ENCODE results near the gene PDHA1.
A peak's percentile ranks its signal among the peaks of the same experiment; 100 is the strongest.

Gene PDHA1

DNA sequence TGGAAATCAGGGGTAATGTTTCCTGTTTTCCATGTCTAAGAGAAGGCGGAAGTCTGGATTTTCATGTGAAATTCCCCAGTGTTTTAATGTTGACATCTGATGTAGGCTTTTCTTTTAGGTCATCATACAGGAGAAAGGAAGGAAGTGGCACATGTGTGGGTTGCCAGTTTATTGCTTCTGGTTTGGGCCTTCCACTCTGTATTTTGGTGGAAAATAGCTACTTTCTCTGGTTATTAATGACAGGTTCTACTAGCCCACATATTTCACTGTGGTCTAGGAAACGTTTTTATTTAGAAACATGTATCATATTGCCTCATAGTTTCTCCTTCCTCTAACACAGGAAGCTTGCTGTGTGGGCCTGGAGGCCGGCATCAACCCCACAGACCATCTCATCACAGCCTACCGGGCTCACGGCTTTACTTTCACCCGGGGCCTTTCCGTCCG lies 7.2 kb downstream of the PDHA1 start:
- H3K4me3 ChIP-seq (ENCODE audit: low read depth in 1 of 2, low read length in 2 of 2) = no peak overlapping the region
- H3K4me1 ChIP-seq (ENCODE audit: control insufficient read depth in 1 of 2, insufficient read depth in 2 of 2, low read length in 2 of 2) = no peaks in the 10 kb centered on the region
- H3K9me3 ChIP-seq (ENCODE audit: control insufficient read depth in 1 of 2, low read length in 2 of 2) = no peaks in the 10 kb centered on the region
- H3K36me3 ChIP-seq (ENCODE audit: control insufficient read depth in 1 of 2, insufficient read depth in 2 of 2, low read length in 2 of 2) = peaks cover 36 to 39% of the 10 kb centered on the region in 2 donors
- H3K27ac ChIP-seq (ENCODE audit: low read length) = no peak overlapping the region
- H3K27me3 ChIP-seq (ENCODE audit: low read depth, low read length) = no peaks in the 10 kb centered on the region

- peaks cover 58 to 73% of the 10 kb centered on the region in 2 donors for H3K36me3 ChIP-seq (ENCODE audit: control insufficient read depth in 1 of 2, insufficient read depth in 2 of 2, low read length in 2 of 2)
- H3K27ac ChIP-seq (ENCODE audit: low read length) = no peak overlapping the region
- H3K9me3 ChIP-seq (ENCODE audit: control insufficient read depth in 1 of 2, low read length in 2 of 2) = no peaks in the 10 kb centered on the region
- no peak overlapping the region for H3K4me3 ChIP-seq (ENCODE audit: low read depth in 1 of 2, low read length in 2 of 2)
- no peaks in the 10 kb centered on the region for H3K27me3 ChIP-seq (ENCODE audit: low read depth, low read length)
- H3K4me1 ChIP-seq (ENCODE audit: control insufficient read depth in 1 of 2, insufficient read depth in 2 of 2, low read length in 2 of 2) = no peaks in the 10 kb centered on the region
These were observed 10.9 kb downstream of the PDHA1 start for GRCh38 chrX:19354625-19355024.

DNA sequence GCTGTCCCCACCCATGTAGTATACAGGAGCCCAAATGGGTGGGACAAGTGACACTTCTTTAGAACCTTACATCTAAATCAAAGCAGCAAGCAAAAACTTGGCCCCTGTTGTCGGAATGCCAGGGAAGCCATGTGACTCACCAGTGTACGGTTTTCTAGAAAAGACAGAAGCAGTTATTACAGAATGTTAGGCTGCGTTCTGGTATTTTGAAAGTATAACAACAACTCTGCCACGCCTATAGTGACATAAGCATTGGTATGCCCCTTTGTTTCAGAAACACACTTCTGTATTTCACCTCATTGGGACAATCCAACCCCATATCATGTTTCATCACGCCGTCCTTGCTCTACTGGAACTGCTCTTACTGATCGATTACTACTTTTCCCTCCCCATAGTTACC lies 14.8 kb downstream of the PDHA1 start:
- no peak overlapping the region for H3K27ac ChIP-seq (ENCODE audit: low read length)
- H3K4me1 ChIP-seq (ENCODE audit: control insufficient read depth in 1 of 2, insufficient read depth in 2 of 2, low read length in 2 of 2) = no peaks in the 10 kb centered on the region
- H3K27me3 ChIP-seq (ENCODE audit: low read depth, low read length) = no peaks in the 10 kb centered on the region
- peaks cover 54 to 81% of the 10 kb centered on the region in 2 donors for H3K36me3 ChIP-seq (ENCODE audit: control insufficient read depth in 1 of 2, insufficient read depth in 2 of 2, low read length in 2 of 2)
- no peak overlapping the region for H3K4me3 ChIP-seq (ENCODE audit: low read depth in 1 of 2, low read length in 2 of 2)
- H3K9me3 ChIP-seq (ENCODE audit: control insufficient read depth in 1 of 2, low read length in 2 of 2) = no peaks in the 10 kb centered on the region

DNA sequence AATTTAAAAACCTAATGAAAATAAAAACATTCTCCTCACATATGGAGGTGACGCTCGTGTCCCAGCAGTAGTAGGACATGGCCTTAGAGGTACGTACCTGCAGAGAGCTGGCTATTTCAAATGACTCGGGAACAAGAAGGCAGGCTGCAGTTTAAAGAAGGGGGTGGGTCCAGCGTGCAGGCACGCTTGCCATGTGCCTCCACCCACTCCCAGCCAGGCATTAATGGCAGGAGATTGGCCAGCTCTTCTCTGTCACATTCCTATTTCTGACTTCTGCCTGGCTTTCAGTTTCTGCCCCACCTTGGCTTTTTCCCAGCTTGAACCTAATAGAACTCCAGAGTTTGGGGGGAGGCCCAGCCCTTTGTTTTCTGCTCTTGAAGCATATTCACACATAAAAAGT lies 17.2 kb downstream of the PDHA1 start:
- no peak overlapping the region for H3K27ac ChIP-seq (ENCODE audit: low read length)
- H3K9me3 ChIP-seq (ENCODE audit: control insufficient read depth in 1 of 2, low read length in 2 of 2) = no peaks in the 10 kb centered on the region
- no peak overlapping the region for H3K4me3 ChIP-seq (ENCODE audit: low read depth in 1 of 2, low read length in 2 of 2)
- H3K27me3 ChIP-seq (ENCODE audit: low read depth, low read length) = no peaks in the 10 kb centered on the region
- no peaks in the 10 kb centered on the region for H3K4me1 ChIP-seq (ENCODE audit: control insufficient read depth in 1 of 2, insufficient read depth in 2 of 2, low read length in 2 of 2)
- peaks cover 38 to 65% of the 10 kb centered on the region in 2 donors for H3K36me3 ChIP-seq (ENCODE audit: control insufficient read depth in 1 of 2, insufficient read depth in 2 of 2, low read length in 2 of 2)

- H3K4me1 ChIP-seq (ENCODE audit: control insufficient read depth in 1 of 2, insufficient read depth in 2 of 2, low read length in 2 of 2) = no peaks in the 10 kb centered on the region
- H3K27ac ChIP-seq (ENCODE audit: low read length) = no peak overlapping the region
- peaks cover 34 to 57% of the 10 kb centered on the region in 2 donors for H3K36me3 ChIP-seq (ENCODE audit: control insufficient read depth in 1 of 2, insufficient read depth in 2 of 2, low read length in 2 of 2)
These were observed 18.0 kb downstream of the PDHA1 start for GRCh38 chrX:19361701-19362100.

GRCh38 chrX:19368576-19368975 lies 24.8 kb downstream of the PDHA1 start:
- H3K27me3 ChIP-seq (ENCODE audit: low read depth, low read length) = no peaks in the 10 kb centered on the region
- no peak overlapping the region for H3K4me3 ChIP-seq (ENCODE audit: low read depth in 1 of 2, low read length in 2 of 2)
- no peak overlapping the region for H3K27ac ChIP-seq (ENCODE audit: low read length)
- H3K4me1 ChIP-seq (ENCODE audit: control insufficient read depth in 1 of 2, insufficient read depth in 2 of 2, low read length in 2 of 2) = no peaks in the 10 kb centered on the region
- no peaks in the 10 kb centered on the region for H3K9me3 ChIP-seq (ENCODE audit: control insufficient read depth in 1 of 2, low read length in 2 of 2)
- H3K36me3 ChIP-seq (ENCODE audit: control insufficient read depth in 1 of 2, insufficient read depth in 2 of 2, low read length in 2 of 2) = no peaks in the 10 kb centered on the region

More at GRCh38 chrX:19361701-19362100, 18.0 kb downstream of the PDHA1 start:
- H3K27me3 ChIP-seq (ENCODE audit: low read depth, low read length) = no peaks in the 10 kb centered on the region
- H3K9me3 ChIP-seq (ENCODE audit: control insufficient read depth in 1 of 2, low read length in 2 of 2) = no peaks in the 10 kb centered on the region
- no peak overlapping the region for H3K4me3 ChIP-seq (ENCODE audit: low read depth in 1 of 2, low read length in 2 of 2)

- Histone ChIP-seq H3K27me3 (ENCODE audit: low read depth, low read length) (no peaks in the 10 kb centered on the region), H3K9me3 (ENCODE audit: control insufficient read depth in 1 of 2, low read length in 2 of 2) (no peaks in the 10 kb centered on the region), H3K4me1 (ENCODE audit: control insufficient read depth in 1 of 2, insufficient read depth in 2 of 2, low read length in 2 of 2) (no peaks in the 10 kb centered on the region), H3K27ac (ENCODE audit: low read length) (no peak overlapping the region), H3K4me3 (ENCODE audit: low read depth in 1 of 2, low read length in 2 of 2) (no peak overlapping the region), H3K36me3 (ENCODE audit: control insufficient read depth in 1 of 2, insufficient read depth in 2 of 2, low read length in 2 of 2) (no peaks in the 10 kb centered on the region)
These were observed 26.3 kb downstream of the PDHA1 start for GRCh38 chrX:19370061-19370460.

DNA sequence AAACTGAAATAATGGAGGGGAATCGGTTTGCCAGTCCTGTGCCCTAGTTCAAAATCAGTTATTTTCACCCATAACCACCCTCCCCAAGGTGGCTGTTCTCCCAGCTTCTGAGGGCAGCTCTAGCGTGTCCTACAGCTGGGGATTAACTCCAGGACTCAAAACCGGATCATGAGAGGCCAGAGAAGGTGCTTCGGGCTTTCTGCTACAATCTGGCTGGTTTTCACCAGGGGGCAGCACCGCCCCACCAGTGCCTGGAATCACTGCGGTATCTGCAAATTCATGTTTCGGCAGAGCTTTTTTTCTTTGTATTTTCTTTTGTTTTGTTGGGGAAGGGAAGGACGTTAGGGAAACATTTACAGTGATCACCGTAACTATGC lies 28.4 kb downstream of the PDHA1 start:
- no peak overlapping the region for H3K27ac ChIP-seq (ENCODE audit: low read length)
- no peaks in the 10 kb centered on the region for H3K36me3 ChIP-seq (ENCODE audit: control insufficient read depth in 1 of 2, insufficient read depth in 2 of 2, low read length in 2 of 2)
- peak overlapping the region; percentile 50 to 62 for H3K4me3 ChIP-seq (ENCODE audit: low read depth in 1 of 2, low read length in 2 of 2)
- H3K9me3 ChIP-seq (ENCODE audit: control insufficient read depth in 1 of 2, low read length in 2 of 2) = no peaks in the 10 kb centered on the region
- no peaks in the 10 kb centered on the region for H3K27me3 ChIP-seq (ENCODE audit: low read depth, low read length)
- H3K4me1 ChIP-seq (ENCODE audit: control insufficient read depth in 1 of 2, insufficient read depth in 2 of 2, low read length in 2 of 2) = no peaks in the 10 kb centered on the region

- H3K27ac ChIP-seq (ENCODE audit: low read length) = no peak overlapping the region
These were observed 29.0 kb downstream of the PDHA1 start for GRCh38 chrX:19372547-19373331.

GRCh38 chrX:19373351-19373891 lies 29.7 kb downstream of the PDHA1 start:
- Histone ChIP-seq H3K4me3 (ENCODE audit: low read depth in 1 of 2, low read length in 2 of 2) (peak overlapping the region in 1 of 2 donors; percentile 62), H3K27ac (ENCODE audit: low read length) (no peak overlapping the region), H3K9me3 (ENCODE audit: control insufficient read depth in 1 of 2, low read length in 2 of 2) (no peaks in the 10 kb centered on the region), H3K36me3 (ENCODE audit: control insufficient read depth in 1 of 2, insufficient read depth in 2 of 2, low read length in 2 of 2) (no peaks in the 10 kb centered on the region), H3K27me3 (ENCODE audit: low read depth, low read length) (no peaks in the 10 kb centered on the region), H3K4me1 (ENCODE audit: control insufficient read depth in 1 of 2, insufficient read depth in 2 of 2, low read length in 2 of 2) (no peaks in the 10 kb centered on the region)

More at GRCh38 chrX:19372547-19373331, 29.0 kb downstream of the PDHA1 start:
- no peaks in the 10 kb centered on the region for H3K27me3 ChIP-seq (ENCODE audit: low read depth, low read length)
- H3K4me3 ChIP-seq (ENCODE audit: low read depth in 1 of 2, low read length in 2 of 2) = peak overlapping the region; percentile 50 to 62
- no peaks in the 10 kb centered on the region for H3K4me1 ChIP-seq (ENCODE audit: control insufficient read depth in 1 of 2, insufficient read depth in 2 of 2, low read length in 2 of 2)
- H3K9me3 ChIP-seq (ENCODE audit: control insufficient read depth in 1 of 2, low read length in 2 of 2) = no peaks in the 10 kb centered on the region
- H3K36me3 ChIP-seq (ENCODE audit: control insufficient read depth in 1 of 2, insufficient read depth in 2 of 2, low read length in 2 of 2) = no peaks in the 10 kb centered on the region

DNA sequence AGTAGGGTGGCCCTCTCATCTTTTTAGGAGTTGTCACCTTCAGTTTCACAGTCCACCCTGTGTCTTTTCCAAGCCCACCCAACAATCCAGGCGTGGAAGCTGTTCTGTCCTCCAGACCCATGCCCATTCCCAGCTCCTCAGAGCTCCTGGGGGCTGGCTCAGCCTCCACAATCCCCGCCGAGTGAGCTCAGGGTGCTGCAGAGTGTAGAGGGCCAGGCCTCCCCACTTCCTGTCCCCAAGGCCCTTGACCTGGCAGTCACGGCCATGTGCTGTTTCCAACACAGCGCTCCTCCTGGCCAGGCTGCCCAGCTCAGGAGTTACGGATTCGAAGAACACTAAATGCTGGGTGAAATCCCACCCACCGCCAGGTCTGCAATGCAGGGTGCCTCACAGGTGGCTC lies 31.8 kb downstream of the PDHA1 start:
- Histone ChIP-seq H3K27me3 (ENCODE audit: low read depth, low read length) (no peaks in the 10 kb centered on the region), H3K27ac (ENCODE audit: low read length) (no peak overlapping the region), H3K36me3 (ENCODE audit: control insufficient read depth in 1 of 2, insufficient read depth in 2 of 2, low read length in 2 of 2) (no peaks in the 10 kb centered on the region), H3K9me3 (ENCODE audit: control insufficient read depth in 1 of 2, low read length in 2 of 2) (no peaks in the 10 kb centered on the region), H3K4me3 (ENCODE audit: low read depth in 1 of 2, low read length in 2 of 2) (no peak overlapping the region), H3K4me1 (ENCODE audit: control insufficient read depth in 1 of 2, insufficient read depth in 2 of 2, low read length in 2 of 2) (no peaks in the 10 kb centered on the region)
